ENCODE data around the gene MAP2K5.

DNA sequence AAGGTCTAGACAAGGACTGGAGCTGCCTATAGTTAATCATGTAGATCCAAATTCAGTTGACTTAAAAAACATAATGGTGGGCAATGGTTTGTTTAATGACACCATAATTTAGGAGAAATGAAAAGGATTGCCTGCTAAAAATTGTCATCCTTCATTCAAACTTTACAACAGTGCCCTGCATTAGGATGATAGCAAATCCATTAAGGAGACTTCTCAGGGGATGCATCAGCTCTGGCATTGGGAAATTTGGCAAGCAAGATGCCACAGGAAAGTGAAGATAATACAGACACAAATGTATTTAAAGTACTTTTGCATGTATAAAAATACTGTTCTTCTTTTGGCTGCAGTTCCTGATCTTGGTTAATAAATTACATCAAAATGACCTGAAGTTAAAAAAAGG, 189.7 kb downstream of the MAP2K5 start:
- TF ChIP-seq, protein P1, sequence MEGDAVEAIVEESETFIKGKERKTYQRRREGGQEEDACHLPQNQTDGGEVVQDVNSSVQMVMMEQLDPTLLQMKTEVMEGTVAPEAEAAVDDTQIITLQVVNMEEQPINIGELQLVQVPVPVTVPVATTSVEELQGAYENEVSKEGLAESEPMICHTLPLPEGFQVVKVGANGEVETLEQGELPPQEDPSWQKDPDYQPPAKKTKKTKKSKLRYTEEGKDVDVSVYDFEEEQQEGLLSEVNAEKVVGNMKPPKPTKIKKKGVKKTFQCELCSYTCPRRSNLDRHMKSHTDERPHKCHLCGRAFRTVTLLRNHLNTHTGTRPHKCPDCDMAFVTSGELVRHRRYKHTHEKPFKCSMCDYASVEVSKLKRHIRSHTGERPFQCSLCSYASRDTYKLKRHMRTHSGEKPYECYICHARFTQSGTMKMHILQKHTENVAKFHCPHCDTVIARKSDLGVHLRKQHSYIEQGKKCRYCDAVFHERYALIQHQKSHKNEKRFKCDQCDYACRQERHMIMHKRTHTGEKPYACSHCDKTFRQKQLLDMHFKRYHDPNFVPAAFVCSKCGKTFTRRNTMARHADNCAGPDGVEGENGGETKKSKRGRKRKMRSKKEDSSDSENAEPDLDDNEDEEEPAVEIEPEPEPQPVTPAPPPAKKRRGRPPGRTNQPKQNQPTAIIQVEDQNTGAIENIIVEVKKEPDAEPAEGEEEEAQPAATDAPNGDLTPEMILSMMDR (IDR thresholded peaks at IDR 0.05), result no peak
- no peak for TF ChIP-seq POLR2AphosphoS5 (IDR thresholded peaks at IDR 0.05)
